Measurements from ENCODE around the gene IL15. TPM values are rescaled to one million over a fixed set of nuclear protein-coding genes. Genes with fewer than 3 reads are reported as not detected.

The IL15 gene
- total RNA-seq, 1 donor from 2014 or later: 0.80 TPM

DNA sequence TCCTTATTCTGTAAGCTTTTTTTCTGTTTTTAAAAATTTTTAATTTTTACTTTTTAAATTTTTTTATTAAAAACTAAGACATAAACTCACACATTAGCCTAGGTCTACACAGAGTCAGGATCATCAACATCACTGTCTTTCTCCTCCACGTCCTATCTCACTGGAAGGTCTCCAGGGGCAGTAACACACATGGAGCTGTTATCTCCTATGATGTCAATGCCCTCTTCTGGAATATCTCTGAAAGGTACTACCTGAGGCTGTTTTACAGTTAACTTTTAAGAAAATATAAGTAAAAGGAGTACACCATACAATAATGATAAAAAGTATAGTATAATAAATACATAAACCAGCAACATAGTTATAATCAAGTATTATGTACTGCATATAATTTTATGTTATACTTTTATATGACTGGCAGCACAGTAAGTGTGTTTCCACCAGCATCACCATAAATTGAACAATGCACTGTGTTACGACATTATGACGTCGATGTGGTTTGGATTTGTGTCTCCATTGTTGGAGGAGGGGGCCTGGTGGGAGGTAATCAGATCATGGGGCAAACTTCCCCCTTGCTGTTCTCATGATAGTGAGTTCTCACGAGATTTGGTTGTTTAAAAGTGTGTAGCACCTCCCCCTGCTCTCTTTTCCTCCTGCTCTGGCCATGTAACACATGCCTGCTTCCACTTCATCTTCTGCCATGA, 21.3 kb downstream of the IL15 start:
- H3K27ac Mint-ChIP-seq: no peak overlapping the region
- no peaks in the 10 kb centered on the region for H3K27me3 Mint-ChIP-seq (ENCODE audit: low read depth)
- H3K4me3 Mint-ChIP-seq: no peak overlapping the region
- H3K9me3 Mint-ChIP-seq: peaks cover 3% of the 10 kb centered on the region
- peaks cover under 1% of the 10 kb centered on the region for H3K4me1 Mint-ChIP-seq
- no peak for DNase-seq (ENCODE audit: low spot score in 2 of 2, unreplicated experiment in 2 of 2)
- TF ChIP-seq, protein P1, sequence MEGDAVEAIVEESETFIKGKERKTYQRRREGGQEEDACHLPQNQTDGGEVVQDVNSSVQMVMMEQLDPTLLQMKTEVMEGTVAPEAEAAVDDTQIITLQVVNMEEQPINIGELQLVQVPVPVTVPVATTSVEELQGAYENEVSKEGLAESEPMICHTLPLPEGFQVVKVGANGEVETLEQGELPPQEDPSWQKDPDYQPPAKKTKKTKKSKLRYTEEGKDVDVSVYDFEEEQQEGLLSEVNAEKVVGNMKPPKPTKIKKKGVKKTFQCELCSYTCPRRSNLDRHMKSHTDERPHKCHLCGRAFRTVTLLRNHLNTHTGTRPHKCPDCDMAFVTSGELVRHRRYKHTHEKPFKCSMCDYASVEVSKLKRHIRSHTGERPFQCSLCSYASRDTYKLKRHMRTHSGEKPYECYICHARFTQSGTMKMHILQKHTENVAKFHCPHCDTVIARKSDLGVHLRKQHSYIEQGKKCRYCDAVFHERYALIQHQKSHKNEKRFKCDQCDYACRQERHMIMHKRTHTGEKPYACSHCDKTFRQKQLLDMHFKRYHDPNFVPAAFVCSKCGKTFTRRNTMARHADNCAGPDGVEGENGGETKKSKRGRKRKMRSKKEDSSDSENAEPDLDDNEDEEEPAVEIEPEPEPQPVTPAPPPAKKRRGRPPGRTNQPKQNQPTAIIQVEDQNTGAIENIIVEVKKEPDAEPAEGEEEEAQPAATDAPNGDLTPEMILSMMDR (IDR thresholded peaks at IDR 0.05; ENCODE audit: unreplicated experiment): no peak
- H3K36me3 Mint-ChIP-seq: no peaks in the 10 kb centered on the region

DNA sequence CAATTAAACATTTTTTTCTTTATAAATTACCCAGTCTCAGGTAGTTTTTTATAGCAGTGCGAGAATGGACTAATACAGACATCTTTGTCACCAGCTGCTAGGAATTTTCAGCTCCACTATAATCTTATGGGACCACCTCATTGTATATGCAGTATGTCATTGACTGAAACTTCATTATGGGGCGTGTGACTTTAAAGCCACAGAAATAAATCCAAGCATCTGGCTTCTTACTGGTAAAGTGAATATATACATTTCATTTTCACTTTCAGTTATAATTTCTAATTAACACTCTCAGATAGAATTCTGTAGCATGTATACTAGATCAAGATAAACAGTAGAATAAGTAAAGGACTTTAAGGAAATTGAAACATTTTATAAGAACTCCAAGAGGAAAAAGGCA, 21.9 kb downstream of the IL15 start:
- Mint-ChIP-seq H3K4me1 (no peaks in the 10 kb centered on the region), H3K27me3 (ENCODE audit: low read depth) (no peaks in the 10 kb centered on the region), H3K27ac (no peak overlapping the region), H3K36me3 (no peaks in the 10 kb centered on the region), H3K4me3 (no peak overlapping the region), H3K9me3 (peaks cover 3% of the 10 kb centered on the region)
- DNase-seq (ENCODE audit: low spot score in 2 of 2, unreplicated experiment in 2 of 2): no peak
- TF ChIP-seq, protein P1 (IDR thresholded peaks at IDR 0.05; ENCODE audit: unreplicated experiment): no peak

DNA sequence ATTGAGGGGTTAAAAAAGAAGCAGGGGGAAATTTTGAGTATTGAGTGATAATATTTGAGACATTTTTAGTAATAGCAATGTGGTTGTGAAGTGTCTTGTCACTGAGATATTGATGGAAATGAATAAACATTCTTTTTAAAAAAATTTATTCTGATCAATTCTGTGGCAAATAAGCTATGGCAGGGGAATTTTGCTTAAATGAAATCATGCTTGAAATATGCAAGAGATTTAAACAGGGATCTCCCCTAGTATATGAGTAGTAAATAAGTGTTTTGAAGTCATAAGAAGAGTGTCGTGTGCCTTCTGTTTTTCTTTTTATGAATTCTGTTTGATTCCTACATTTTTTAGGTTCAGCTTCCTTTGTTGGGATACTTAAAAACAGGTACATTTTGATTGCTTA, 23.2 kb downstream of the IL15 start:
- peaks cover 3% of the 10 kb centered on the region for H3K9me3 Mint-ChIP-seq
- no peaks in the 10 kb centered on the region for H3K27me3 Mint-ChIP-seq (ENCODE audit: low read depth)
- TF ChIP-seq, protein P1 (IDR thresholded peaks at IDR 0.05; ENCODE audit: unreplicated experiment): no peak
- no peaks in the 10 kb centered on the region for H3K36me3 Mint-ChIP-seq
- no peak overlapping the region for H3K4me3 Mint-ChIP-seq
- H3K27ac Mint-ChIP-seq: no peak overlapping the region
- H3K4me1 Mint-ChIP-seq: no peaks in the 10 kb centered on the region
- no peak for DNase-seq (ENCODE audit: low spot score in 2 of 2, unreplicated experiment in 2 of 2)

DNA sequence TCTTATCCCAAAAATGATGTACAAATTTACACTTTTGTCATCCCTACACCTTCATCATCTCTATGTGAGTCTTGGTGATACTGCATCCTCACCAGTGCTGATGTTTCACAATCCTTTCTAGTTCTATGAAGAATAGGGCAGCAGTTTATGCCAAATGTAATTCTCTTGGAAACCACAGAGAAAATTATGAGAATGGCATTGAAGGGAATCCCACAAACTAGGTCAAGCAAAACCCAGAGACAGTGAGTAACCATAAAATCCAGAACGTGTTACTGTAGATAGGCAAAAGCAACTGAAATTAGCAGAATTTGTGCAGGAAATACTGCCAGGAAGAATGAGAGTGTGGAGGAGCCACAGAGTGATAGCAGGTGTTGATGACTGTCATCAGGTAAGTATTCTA, 24.5 kb downstream of the IL15 start:
- H3K27me3 Mint-ChIP-seq (ENCODE audit: low read depth): no peaks in the 10 kb centered on the region
- no peaks in the 10 kb centered on the region for H3K4me1 Mint-ChIP-seq
- no peak for DNase-seq (ENCODE audit: low spot score in 2 of 2, unreplicated experiment in 2 of 2)
- TF ChIP-seq, protein P1 (IDR thresholded peaks at IDR 0.05; ENCODE audit: unreplicated experiment): no peak
- no peaks in the 10 kb centered on the region for H3K36me3 Mint-ChIP-seq
- peaks cover 3% of the 10 kb centered on the region for H3K9me3 Mint-ChIP-seq
- no peak overlapping the region for H3K27ac Mint-ChIP-seq
- H3K4me3 Mint-ChIP-seq: no peak overlapping the region

DNA sequence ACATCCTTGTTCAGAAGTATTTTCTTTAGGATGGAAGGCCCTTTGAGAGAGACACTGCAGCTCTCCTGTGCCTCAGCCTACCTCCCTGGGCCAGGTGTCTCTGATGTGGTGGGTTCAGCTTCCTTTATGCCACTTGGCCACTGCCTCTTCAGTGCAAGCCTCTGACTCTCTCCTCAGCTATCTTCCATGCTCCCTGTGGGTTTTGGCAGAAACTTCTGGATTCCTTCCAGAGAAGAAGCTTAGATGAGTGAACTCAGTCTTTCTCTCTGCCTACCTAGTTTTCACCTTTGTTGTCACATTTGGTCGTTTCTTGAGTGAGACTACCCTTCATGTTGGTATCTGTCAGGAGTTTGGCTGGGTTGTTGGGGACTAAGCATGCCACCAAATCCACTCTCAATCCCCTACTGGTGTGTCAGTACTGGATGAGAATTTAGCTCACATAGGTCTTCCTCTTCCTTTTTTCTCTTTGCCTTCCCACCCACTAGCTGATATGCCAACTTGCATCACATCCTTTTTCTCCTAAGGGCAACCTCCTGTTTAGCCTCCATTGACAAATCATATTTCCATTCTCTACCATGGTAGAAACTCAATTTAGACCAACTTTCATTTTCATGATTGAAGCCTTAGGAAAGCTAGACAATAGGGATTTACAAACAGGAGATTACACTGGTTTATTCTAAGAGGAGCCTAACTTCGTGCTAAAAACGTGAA, 32.0 kb downstream of the IL15 start:
- peaks cover 3% of the 10 kb centered on the region for H3K9me3 Mint-ChIP-seq
- no peaks in the 10 kb centered on the region for H3K36me3 Mint-ChIP-seq

More for the DNA sequence above, 32.0 kb downstream of the IL15 start:
- Mint-ChIP-seq H3K27me3 (ENCODE audit: low read depth) (peaks cover 3% of the 10 kb centered on the region), H3K27ac (no peak overlapping the region), H3K4me3 (no peak overlapping the region), H3K4me1 (no peaks in the 10 kb centered on the region)
- DNase-seq (ENCODE audit: low spot score in 2 of 2, unreplicated experiment in 2 of 2): no peak
- TF ChIP-seq, protein P1 (IDR thresholded peaks at IDR 0.05; ENCODE audit: unreplicated experiment): no peak
